ENCODE data around the gene CD180. TPM values are rescaled to one million over a fixed set of nuclear protein-coding genes. Genes with fewer than 3 reads are reported as not detected.

Gene CD180
- total and polyA plus RNA-seq, 9 of the 15 experiments (the other 6 are each of a cell fraction or from before 2014, with no cell fraction given): 0.01 to 0.07 TPM; not detected in 7

- peaks cover 0 to 13% of the 10 kb centered on the region in 2 experiments; a peak in 2 of 5 replicates for H3K4me1 ChIP-seq (replicated peaks in 1 of 2; ENCODE audit: control insufficient read depth in 2 of 2, insufficient read depth in 2 of 2, low read length in 2 of 2)
- in situ Hi-C loops (cut with MboI) (no loop called here), intact Hi-C loops (cut with micrococcal nuclease) (no loop called here)
- no TSS peak for BruUV-seq (replicated peaks)
- no peaks in the 10 kb centered on the region for H3K79me2 ChIP-seq (ENCODE audit: control insufficient read depth, insufficient read depth, low read length)
- no peak overlapping the region for H3K4me2 ChIP-seq (ENCODE audit: insufficient read depth, low read length)
- TF ChIP-seq ZSCAN29 (IDR thresholded peaks at IDR 0.05) (no peak), POLR2G (IDR thresholded peaks at IDR 0.05; ENCODE audit: low read depth, low read length) (peak; percentile 30; the same call in 1 of the 2 replicates)
- FAIRE-seq (no peak), ATAC-seq (no peak), DNase-seq (ENCODE audit: extremely low read depth in 1 of 4, low spot score in 3 of 4) (no peak)
- no peaks in the 10 kb centered on the region for H3K27me3 ChIP-seq (ENCODE audit: control insufficient read depth in 2 of 2, insufficient read depth in 2 of 2, low read length in 2 of 2)
- 93% methylated on average over 29 of the region's 44 CpGs for WGBS (ENCODE audit: insufficient coverage, low coverage, missing lambda C conversion rate)
- no peaks in the 10 kb centered on the region for H4K20me1 ChIP-seq (replicated peaks; ENCODE audit: control insufficient read depth, insufficient read depth, low read length)
- ChIA-PET CTCF (ENCODE audit: low intra/inter-chr PET ratio) (no interaction called here), POLR2A (interaction anchor here (1.3 kb wide), 1 partner anchor 14 kb away, joined by 3 read pairs; no protein-coding TSS in a partner anchor)
- no peaks in the 10 kb centered on the region for H3K9me3 ChIP-seq (replicated peaks; ENCODE audit: control insufficient read depth, insufficient read depth, low read depth, low read length)
- H3K9ac ChIP-seq (ENCODE audit: insufficient read depth in 1 of 2, low read depth in 2 of 2, low read length in 2 of 2): no peak overlapping the region
- peaks cover 12% of the 10 kb centered on the region; the same call in 1 of the 3 replicates for H3K36me3 ChIP-seq (ENCODE audit: control insufficient read depth, insufficient read depth, low read length)
- H3K4me3 ChIP-seq: no peak overlapping the region
- H2AFZ ChIP-seq (ENCODE audit: low read depth, low read length): no peak overlapping the region
- no peaks in the 10 kb centered on the region for H3K9me1 ChIP-seq (ENCODE audit: control insufficient read depth, insufficient read depth, low read length)
- no peak overlapping the region for H3K27ac ChIP-seq (ENCODE audit: extremely low read depth, low read depth, low read length)
Observed at GRCh38 chr5:67163231-67163756, 33.3 kb downstream of the CD180 start.

GRCh38 chr5:67161767-67162166 lies 34.8 kb downstream of the CD180 start:
- H3K36me3 ChIP-seq (ENCODE audit: control insufficient read depth, insufficient read depth, low read length): peaks cover 12% of the 10 kb centered on the region; the same call in 1 of the 3 replicates
- BruUV-seq (replicated peaks): no TSS peak
- WGBS (ENCODE audit: insufficient coverage, low coverage, missing lambda C conversion rate): 84% methylated on average over 5 of the region's 5 CpGs
- H3K4me2 ChIP-seq (ENCODE audit: insufficient read depth, low read length): no peak overlapping the region
- ATAC-seq: no peak
- no peak overlapping the region for H2AFZ ChIP-seq (ENCODE audit: low read depth, low read length)
- no peaks in the 10 kb centered on the region for H3K9me1 ChIP-seq (ENCODE audit: control insufficient read depth, insufficient read depth, low read length)
- no peaks in the 10 kb centered on the region for H3K27me3 ChIP-seq (ENCODE audit: control insufficient read depth in 2 of 2, insufficient read depth in 2 of 2, low read length in 2 of 2)
- no peaks in the 10 kb centered on the region for H4K20me1 ChIP-seq (replicated peaks; ENCODE audit: control insufficient read depth, insufficient read depth, low read length)
- H3K9me3 ChIP-seq (replicated peaks; ENCODE audit: control insufficient read depth, insufficient read depth, low read depth, low read length): no peaks in the 10 kb centered on the region
- no peak overlapping the region for H3K9ac ChIP-seq (ENCODE audit: insufficient read depth in 1 of 2, low read depth in 2 of 2, low read length in 2 of 2)
- H3K4me3 ChIP-seq: no peak overlapping the region
- DNase-seq (ENCODE audit: extremely low read depth in 1 of 4, low spot score in 3 of 4): no peak
- POLR2A ChIA-PET: interaction anchor here (1.0 kb wide), 1 partner anchor 112 kb away, joined by 3 read pairs; no protein-coding TSS in a partner anchor
- intact Hi-C loops (cut with micrococcal nuclease): no loop called here
- in situ Hi-C loops (cut with MboI): no loop called here
- peaks cover 0 to 13% of the 10 kb centered on the region in 2 experiments; a peak in 2 of 5 replicates for H3K4me1 ChIP-seq (replicated peaks in 1 of 2; ENCODE audit: control insufficient read depth in 2 of 2, insufficient read depth in 2 of 2, low read length in 2 of 2)
- CTCF ChIA-PET (ENCODE audit: low intra/inter-chr PET ratio): no interaction called here
- no peak for FAIRE-seq
- no peak overlapping the region for H3K27ac ChIP-seq (ENCODE audit: extremely low read depth, low read depth, low read length)
- no peaks in the 10 kb centered on the region for H3K79me2 ChIP-seq (ENCODE audit: control insufficient read depth, insufficient read depth, low read length)
- no peak for TF ChIP-seq PKNOX1 (IDR thresholded peaks at IDR 0.05)
- TF ChIP-seq STAT5A (IDR thresholded peaks at IDR 0.05; ENCODE audit: borderline replicate concordance, low read length): no peak
- TF ChIP-seq ZNF449 (CRISPR knock-in tag; IDR thresholded peaks at IDR 0.05): no peak
- no peak for TF ChIP-seq TFAM (CRISPR knock-in tag; conservative IDR thresholded peaks at IDR 0.05)
- TF ChIP-seq YBX1 (IDR thresholded peaks at IDR 0.05): no peak
- TF ChIP-seq ZSCAN32 (CRISPR knock-in tag; IDR thresholded peaks at IDR 0.05): no peak
- no peak for TF ChIP-seq ZBTB1 (CRISPR knock-in tag; IDR thresholded peaks at IDR 0.05; ENCODE audit: borderline replicate concordance, low read depth)
- no peak for TF ChIP-seq SRF (CRISPR knock-in tag; IDR thresholded peaks at IDR 0.05)
- TF ChIP-seq NEUROD1 (IDR thresholded peaks at IDR 0.05; ENCODE audit: borderline replicate concordance, low read depth, low read length, partially characterized antibody): no peak
- no peak for TF ChIP-seq ZFP1 (CRISPR knock-in tag; IDR thresholded peaks at IDR 0.05)
- no peak for TF ChIP-seq MTA3 (IDR thresholded peaks at IDR 0.05; ENCODE audit: borderline replicate concordance)
- TF ChIP-seq ESRRB (CRISPR knock-in tag; IDR thresholded peaks at IDR 0.05; ENCODE audit: borderline replicate concordance): no peak

Measured in K562 (cell line).